Ishikawa (cell line): ENCODE measurements around the gene GDPD5.

Source experiments
- CEBPB ChIP-seq: IDR thresholded peaks from 2 replicates; pipeline ENCODE4 v1.6.1; 2012
- CREB1 ChIP-seq: IDR thresholded peaks from 2 replicates; pipeline ENCODE4 v1.6.1; 2012; ENCODE audit warnings: low read depth
- EGR1 ChIP-seq: IDR thresholded peaks from 2 replicates; pipeline ENCODE4 v1.6.1; 2012
- EP300 ChIP-seq: IDR thresholded peaks from 2 replicates; pipeline ENCODE4 v1.6.1; 2012; ENCODE audit warnings: borderline replicate concordance
- FOXM1 ChIP-seq: IDR thresholded peaks from 2 replicates; pipeline ENCODE4 v1.6.1; 2012; ENCODE audit warnings: low read depth, borderline replicate concordance
- NFIC ChIP-seq: IDR thresholded peaks from 2 replicates; pipeline ENCODE4 v1.6.1; 2012
- RAD21 ChIP-seq: IDR thresholded peaks from 2 replicates; pipeline ENCODE4 v1.6.1; 2012; ENCODE audit warnings: low read depth
- TAF1 ChIP-seq: IDR thresholded peaks from 2 replicates; pipeline ENCODE4 v1.6.1; 2012; ENCODE audit warnings: low read depth, mild to moderate bottlenecking
- TCF12 ChIP-seq: IDR thresholded peaks from 2 replicates; pipeline ENCODE4 v1.6.1; 2012; ENCODE audit warnings: low read depth
- TEAD4 ChIP-seq: IDR thresholded peaks from 2 replicates; pipeline ENCODE4 v1.6.1; 2012
- YY1 ChIP-seq: IDR thresholded peaks from 2 replicates; pipeline ENCODE4 v1.6.1; 2012; ENCODE audit warnings: low read depth
- ZBTB7A ChIP-seq: IDR thresholded peaks from 2 replicates; pipeline ENCODE4 v1.6.1; 2012; ENCODE audit warnings: low read depth
- TF ChIP-seq, protein P1 (sequence below): IDR thresholded peaks from 2 replicates; pipeline ENCODE4 v1.6.1; 2012
- TF ChIP-seq, protein P2 (sequence below): IDR thresholded peaks from 2 replicates; pipeline ENCODE4 v1.6.1; 2012; ENCODE audit warnings: low read depth, mild to moderate bottlenecking

DNA sequence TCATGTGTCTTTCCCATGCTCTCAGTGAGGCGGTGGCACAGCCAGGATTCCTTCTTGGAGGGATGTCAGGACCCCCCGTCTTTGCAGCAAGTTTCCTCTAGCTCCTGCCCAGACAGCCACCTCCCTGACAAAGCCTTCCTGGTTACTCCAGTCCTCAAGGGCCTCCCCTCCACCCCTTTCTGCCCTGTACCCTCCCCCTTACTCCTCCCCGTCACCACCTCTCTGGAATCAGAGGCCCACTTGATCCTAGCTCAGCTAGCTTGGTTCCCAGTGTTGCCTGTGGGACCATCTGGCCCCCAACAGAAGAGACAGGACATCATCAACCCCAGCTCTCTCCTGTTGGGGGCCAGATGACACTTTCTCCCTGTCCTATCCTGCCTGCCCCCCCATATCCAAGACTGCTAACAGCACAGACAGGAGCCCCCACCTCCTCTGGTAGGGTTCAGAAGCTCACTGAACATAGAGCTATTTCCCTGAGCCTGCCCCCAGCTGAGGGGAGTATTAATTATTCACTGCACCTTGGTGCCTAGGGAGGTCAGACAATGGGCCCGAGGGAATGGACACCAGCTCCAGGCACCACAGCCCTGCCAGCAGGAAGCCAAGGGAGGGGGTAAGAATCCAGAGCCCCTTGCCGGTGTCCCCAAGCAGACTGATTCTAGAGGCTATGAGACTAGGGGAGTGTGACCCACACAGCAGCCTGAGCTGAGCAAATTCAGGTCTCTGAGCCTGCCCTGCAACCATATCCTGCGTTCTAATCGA lies 3.3 kb downstream of the GDPD5 start:
- TF ChIP-seq NFIC: no peak
- TF ChIP-seq, protein P1, sequence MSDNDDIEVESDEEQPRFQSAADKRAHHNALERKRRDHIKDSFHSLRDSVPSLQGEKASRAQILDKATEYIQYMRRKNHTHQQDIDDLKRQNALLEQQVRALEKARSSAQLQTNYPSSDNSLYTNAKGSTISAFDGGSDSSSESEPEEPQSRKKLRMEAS: no peak
- TF ChIP-seq ZBTB7A: no peak
- no peak for TF ChIP-seq FOXM1
- TF ChIP-seq, protein P2, sequence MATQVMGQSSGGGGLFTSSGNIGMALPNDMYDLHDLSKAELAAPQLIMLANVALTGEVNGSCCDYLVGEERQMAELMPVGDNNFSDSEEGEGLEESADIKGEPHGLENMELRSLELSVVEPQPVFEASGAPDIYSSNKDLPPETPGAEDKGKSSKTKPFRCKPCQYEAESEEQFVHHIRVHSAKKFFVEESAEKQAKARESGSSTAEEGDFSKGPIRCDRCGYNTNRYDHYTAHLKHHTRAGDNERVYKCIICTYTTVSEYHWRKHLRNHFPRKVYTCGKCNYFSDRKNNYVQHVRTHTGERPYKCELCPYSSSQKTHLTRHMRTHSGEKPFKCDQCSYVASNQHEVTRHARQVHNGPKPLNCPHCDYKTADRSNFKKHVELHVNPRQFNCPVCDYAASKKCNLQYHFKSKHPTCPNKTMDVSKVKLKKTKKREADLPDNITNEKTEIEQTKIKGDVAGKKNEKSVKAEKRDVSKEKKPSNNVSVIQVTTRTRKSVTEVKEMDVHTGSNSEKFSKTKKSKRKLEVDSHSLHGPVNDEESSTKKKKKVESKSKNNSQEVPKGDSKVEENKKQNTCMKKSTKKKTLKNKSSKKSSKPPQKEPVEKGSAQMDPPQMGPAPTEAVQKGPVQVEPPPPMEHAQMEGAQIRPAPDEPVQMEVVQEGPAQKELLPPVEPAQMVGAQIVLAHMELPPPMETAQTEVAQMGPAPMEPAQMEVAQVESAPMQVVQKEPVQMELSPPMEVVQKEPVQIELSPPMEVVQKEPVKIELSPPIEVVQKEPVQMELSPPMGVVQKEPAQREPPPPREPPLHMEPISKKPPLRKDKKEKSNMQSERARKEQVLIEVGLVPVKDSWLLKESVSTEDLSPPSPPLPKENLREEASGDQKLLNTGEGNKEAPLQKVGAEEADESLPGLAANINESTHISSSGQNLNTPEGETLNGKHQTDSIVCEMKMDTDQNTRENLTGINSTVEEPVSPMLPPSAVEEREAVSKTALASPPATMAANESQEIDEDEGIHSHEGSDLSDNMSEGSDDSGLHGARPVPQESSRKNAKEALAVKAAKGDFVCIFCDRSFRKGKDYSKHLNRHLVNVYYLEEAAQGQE: no peak
- no peak for TF ChIP-seq RAD21
- TF ChIP-seq TAF1: no peak
- no peak for TF ChIP-seq CREB1
- TF ChIP-seq YY1: no peak
- TF ChIP-seq TCF12: no peak
- no peak for TF ChIP-seq EP300
- TF ChIP-seq TEAD4: no peak
- no peak for TF ChIP-seq CEBPB
- no peak for TF ChIP-seq EGR1
